NCI-H1105 (cell line): ENCODE measurements around the gene SSC4D.
"Not testable (repeated sequence)": the region's sequence is repeated elsewhere in the genome, so short reads cannot be mapped to it uniquely, and the experiment has no call there.

Experiments used
- DNase-seq: peaks from one replicate; lab custom pipeline; 2025; lab: John Stamatoyannopoulos, UW

Gene SSC4D

GRCh38 chr7:76409537-76409936, at the start of gene SSC4D:
TSS of gene SSC4D (minus strand) at chr7:76409697. CDS start at chr7:76404439, 5,258 bp downstream.
- no peak for DNase-seq

GRCh38 chr7:76458504-76458903, 49.0 kb upstream of the SSC4D start:
- DNase-seq: not testable (repeated sequence)

- DNase-seq: not testable (repeated sequence)
Observed at GRCh38 chr7:76457017-76457416, 47.5 kb upstream of the SSC4D start.

- DNase-seq: not testable (repeated sequence)
Observed at GRCh38 chr7:76445577-76446008, 36.1 kb upstream of the SSC4D start.

DNA sequence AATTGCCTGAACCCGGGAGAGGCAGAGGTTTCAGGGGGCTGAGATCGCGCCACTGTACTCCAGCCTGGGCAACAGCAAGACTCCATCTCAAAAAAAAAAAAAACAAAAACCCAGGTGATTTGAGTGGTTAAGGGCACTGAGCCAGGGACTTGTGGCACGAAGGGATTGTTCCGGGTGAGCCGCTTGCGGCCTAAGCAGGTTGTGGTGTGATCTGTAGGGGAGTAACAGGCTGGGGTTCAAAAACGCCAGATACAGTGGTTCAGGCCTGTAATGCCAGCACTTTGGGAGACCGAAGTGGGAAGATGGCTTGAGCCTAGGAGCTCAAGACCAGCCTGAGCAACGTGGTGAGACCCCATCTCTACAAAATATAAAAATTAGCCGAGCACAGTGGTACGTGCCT, 34.3 kb upstream of the SSC4D start:
- DNase-seq: not testable (repeated sequence)

GRCh38 chr7:76442664-76443446, 33.4 kb upstream of the SSC4D start:
- DNase-seq: not testable (repeated sequence)

- not testable (repeated sequence) for DNase-seq
Observed at GRCh38 chr7:76441792-76442191, 32.3 kb upstream of the SSC4D start.

DNA sequence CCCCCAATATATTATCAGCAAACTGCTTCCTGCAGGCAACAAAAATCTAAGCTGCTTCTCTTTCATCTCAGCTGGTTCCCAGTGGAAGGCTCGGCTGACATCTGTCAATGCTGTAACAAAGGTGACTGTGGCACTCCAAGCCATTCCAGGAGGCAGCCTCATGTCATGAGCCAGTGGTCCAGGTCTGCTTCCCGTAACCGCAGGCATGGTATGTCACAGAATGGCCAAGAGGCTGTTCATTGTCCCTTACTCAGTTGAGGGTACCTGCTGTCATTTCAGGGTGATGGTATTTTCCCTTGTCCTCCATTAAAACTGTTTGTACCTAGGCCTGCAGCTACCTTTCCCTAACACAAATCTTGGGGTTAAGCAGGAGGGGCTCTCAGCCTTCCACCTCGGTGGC, 30.9 kb upstream of the SSC4D start:
- not testable (repeated sequence) for DNase-seq

- not testable (repeated sequence) for DNase-seq
Observed at GRCh38 chr7:76439120-76439888, 29.8 kb upstream of the SSC4D start.

DNA sequence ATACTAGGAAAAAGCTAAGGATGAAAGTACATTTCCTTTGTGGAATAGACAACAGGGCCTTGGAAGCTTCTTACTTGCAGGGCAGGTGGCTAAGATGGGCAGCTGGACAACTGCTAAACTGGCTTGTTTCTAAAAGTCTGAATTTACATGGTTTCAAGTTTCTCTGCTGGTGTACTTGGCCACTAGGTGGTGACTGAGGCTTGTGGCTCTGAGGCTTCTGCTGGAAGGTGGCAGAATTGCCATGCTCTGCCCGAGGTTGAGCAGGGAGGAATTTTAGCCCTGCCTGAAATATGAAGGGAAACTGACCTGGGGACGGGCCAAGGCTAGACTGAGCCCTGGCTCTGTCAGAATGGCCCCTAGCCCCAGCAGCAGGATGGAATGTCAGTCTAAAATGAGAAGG, 28.4 kb upstream of the SSC4D start:
- peak; percentile 44 for DNase-seq

DNA sequence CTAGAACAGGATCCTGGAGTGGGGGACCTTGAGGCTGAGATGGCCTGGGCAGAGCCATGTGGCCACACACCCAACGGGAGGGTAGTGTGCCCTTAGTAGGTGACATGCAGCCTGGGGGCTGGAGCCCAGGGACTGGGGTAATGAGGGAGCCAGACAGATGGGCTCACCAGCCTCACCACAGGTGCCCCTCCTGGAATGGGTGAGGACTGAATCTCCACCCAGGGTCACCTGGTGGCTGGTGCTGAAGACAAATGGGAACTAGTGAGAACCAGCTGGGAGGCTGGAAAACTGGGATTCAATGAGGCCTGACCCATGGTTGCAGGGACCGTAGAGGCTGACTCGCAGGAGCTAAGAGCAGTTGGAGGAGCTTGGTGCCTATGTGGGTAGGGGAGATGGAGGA, 21.3 kb upstream of the SSC4D start:
- no peak for DNase-seq

DNA sequence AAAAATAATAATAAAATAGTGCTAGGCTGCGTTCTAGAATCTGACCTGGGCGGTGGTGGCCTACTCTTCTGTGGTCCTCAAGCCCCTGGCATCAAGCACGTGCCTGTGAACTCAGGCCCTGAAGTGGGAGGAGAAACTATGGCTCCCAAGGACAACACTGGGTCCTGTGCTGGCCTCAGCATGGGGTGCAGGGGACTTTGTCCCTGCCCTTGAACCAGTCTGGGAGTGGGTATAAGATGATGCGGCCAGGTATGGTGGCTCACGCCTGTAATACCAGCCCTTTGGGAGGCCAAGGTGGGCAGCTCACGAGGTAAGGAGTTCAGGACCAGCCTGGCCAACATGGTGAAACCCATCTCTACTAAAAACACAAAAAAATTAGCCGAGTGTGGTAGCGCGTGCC, 20.7 kb upstream of the SSC4D start:
- DNase-seq: no peak

DNA sequence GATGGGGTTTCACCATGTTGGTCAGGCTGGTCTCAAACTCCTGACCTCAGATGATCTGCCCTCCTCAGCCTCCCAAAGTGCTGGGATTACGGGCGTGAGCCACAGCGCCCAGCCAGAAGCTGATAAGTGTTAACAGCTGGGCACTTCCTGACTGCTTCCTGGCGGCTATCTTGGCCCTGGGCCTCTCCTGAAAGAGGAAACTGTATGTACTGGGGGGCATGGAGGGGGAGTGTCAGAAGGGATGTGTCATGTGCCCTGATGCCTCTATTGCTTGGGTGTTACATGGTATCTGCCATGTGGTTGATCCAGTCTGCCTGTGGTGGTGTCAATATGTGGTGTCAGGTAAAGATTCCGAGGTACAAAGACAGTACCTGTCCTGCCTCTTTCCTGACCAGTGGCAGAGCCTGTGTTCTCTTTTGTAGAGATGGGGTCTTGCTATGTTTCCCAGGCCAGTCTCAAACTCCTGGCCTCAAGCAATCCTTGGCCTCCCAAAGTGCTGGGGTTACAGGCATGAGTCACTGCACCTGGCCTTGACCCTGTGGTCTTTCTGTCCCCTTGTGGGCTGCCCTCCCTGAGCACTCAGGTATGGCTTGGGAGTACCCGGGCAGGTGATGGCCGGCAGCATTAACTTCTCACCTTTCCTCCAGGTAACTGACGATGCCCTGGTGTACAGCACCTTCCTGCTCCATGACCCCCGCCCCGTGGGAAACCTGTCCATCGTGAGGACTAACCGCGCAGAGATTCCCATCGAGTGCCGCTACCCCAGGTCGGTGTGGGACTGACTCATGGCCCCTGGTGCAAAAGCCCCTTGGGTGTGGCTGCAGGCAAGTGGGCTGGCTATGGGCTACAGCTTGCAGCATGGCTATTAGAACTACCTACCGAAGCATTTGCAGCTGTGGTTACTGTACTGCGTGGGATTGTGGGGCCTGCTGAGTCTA, 19.6 kb upstream of the SSC4D start:
- DNase-seq: no peak

- no peak for DNase-seq
Observed at GRCh38 chr7:76428149-76428823, 18.8 kb upstream of the SSC4D start.

DNA sequence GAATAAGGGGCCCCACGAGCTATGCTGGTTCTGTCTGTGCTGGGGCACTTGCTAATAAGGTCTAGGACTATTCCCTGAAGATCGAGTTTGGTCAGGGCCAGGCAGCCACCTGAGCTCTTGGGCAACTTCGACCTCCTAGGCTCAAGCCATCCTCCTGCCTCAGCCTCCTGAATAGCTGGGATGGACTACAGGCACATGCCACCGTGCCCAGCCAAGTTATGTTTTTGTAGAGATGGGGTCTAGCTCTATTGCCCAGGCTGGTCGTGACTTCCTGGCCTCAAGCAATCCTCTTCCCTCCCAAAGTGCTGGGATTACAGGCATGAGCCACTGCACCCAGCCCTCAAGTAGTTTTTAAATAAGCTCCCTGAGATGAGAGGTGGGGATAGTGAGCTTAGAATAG, 18.1 kb upstream of the SSC4D start:
- DNase-seq: no peak

- DNase-seq: no peak
Observed at GRCh38 chr7:76426246-76426645, 16.7 kb upstream of the SSC4D start.

GRCh38 chr7:76425558-76425957, 16.1 kb upstream of the SSC4D start:
- not testable (repeated sequence) for DNase-seq

- DNase-seq: no peak
Observed at GRCh38 chr7:76425156-76425555, 15.7 kb upstream of the SSC4D start.

DNA sequence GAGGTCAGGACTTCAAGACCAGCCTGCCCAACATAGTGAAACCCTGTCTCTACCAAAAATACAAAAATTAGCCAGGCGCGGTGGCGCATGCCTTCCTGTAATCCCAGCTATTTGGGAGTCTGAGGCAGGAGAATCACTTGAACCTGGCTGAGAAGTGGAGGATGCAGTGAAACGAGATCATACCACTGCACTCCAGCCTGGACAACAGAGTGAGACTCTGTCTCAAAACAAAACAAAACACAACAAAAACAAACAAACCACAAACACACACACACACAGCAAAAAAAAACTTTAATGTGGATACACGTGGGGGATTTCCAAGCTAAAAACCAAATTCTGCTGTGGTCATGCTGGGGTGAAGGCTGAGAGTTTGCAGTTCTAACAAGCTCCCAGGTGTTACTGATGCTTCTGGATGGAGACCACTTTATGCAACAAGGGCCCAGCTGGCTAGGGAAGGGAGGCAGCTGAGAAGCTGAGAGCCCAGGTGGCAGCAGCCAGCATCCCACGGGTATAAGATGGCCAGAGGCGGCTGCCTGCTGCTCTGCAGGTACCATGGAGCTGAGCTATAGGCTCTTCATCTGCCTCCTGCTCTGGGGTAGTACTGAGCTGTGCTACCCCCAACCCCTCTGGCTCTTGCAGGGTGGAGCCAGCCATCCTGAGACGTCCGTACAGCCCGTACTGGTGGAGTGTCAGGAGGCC, 15.1 kb upstream of the SSC4D start, which contains the start of gene ZP3:
Gene ZP3, plus strand, starts transcription at position 538 of the 699 bp plus-strand sequence. Its CDS starts 15 bp downstream, at position 553.
- no peak for DNase-seq

DNA sequence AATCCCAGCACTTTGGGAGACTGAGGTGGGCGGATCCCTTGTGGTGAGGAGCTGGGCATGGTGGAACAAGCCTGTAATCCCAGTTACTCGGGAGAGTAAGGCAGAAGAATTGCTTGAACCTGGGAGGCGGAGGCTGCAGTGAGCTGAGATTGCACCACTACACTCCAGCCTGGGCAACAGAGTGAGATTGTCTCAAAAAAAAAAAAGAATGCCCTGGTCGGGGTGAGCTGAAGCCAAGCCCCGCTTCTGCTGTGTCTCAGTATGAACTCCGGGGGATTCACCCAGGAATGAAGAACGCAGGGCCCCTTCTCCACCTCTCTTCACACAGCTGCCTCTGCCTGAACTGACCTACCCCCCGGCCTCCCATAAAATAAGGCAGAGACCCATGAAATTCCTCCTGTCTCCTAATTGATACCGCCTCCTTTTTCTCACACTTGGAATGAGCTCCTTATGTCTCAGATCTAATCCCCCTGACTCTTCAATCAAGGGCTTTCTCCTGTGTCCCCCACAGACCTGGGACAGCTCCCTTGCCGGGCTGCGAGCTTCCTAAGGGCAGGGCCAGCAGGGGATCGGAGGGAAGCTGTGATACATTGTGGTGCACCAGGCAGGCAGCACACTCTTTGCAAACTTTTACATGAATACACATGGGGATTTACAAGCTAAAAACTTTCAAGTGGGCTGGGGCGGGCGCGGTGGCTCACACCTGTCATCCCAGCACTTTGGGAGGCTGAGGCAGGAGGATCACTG, 14.3 kb upstream of the SSC4D start:
- DNase-seq: no peak
